ENCODE results near the gene LRRC47. TPM values are rescaled to one million over a fixed set of nuclear protein-coding genes. Genes with fewer than 3 reads are reported as not detected.

Gene LRRC47
- total RNA-seq: 10 to 100 TPM; 46.8 to 60.3 (median 54.2) TPM
- polyA plus RNA-seq: 23.3 TPM
- long read RNA-seq, donor 1, full-length matches to known transcripts: 276 of 311 reads
- long read RNA-seq, donor 1, partial matches to known transcripts: 20 of 311 reads
- long read RNA-seq, donor 1, other reads (novel, unspliced or antisense): 15 of 311 reads
- long read RNA-seq, donor 2, full-length matches to known transcripts: 134 of 145 reads
- long read RNA-seq, donor 2, partial matches to known transcripts: 5 of 145 reads
- long read RNA-seq, donor 2, other reads (novel, unspliced or antisense): 6 of 145 reads
- long read RNA-seq, donor 3, full-length matches to known transcripts: 153 of 176 reads
- long read RNA-seq, donor 3, partial matches to known transcripts: 19 of 176 reads
- long read RNA-seq, donor 3, other reads (novel, unspliced or antisense): 4 of 176 reads
- long read RNA-seq, donor 4, full-length matches to known transcripts: 132 of 148 reads
- long read RNA-seq, donor 4, partial matches to known transcripts: 9 of 148 reads
- long read RNA-seq, donor 4, other reads (novel, unspliced or antisense): 7 of 148 reads

GRCh38 chr1:3796215-3797061 lies at the start of gene LRRC47:
LRRC47 (minus strand) TSS chr1:3796498; CDS start chr1:3796476, 22 bp downstream.
- peak; percentile 99 to 100 for ATAC-seq
- peaks cover 5% of the 10 kb centered on the region for H3K4me1 ChIP-seq (ENCODE audit: control insufficient read depth, insufficient read depth, low read length)
- peak; percentile 96 to 99 (median 98) for DNase-seq
- H3K9me3 ChIP-seq (ENCODE audit: control insufficient read depth, low read length): no peaks in the 10 kb centered on the region
- peak within 1 kb of the TSS; percentile 92 for H3K4me3 ChIP-seq (ENCODE audit: low read length)
- no peaks in the 10 kb centered on the region for H3K27me3 ChIP-seq (ENCODE audit: control insufficient read depth, insufficient read depth)
- H3K27ac ChIP-seq (ENCODE audit: low read length): peak within 1 kb of the TSS; percentile 71
- whole genome bisulfite sequencing: 4% methylated on average over 59 of the region's 60 CpGs
- intact Hi-C loops (cut with DNase I): no loop called here

- DNase-seq (no peak), ATAC-seq (no peak)
- Histone ChIP-seq H3K9me3 (ENCODE audit: control insufficient read depth, low read length) (no peaks in the 10 kb centered on the region), H3K27me3 (ENCODE audit: control insufficient read depth, insufficient read depth) (no peaks in the 10 kb centered on the region), H3K27ac (ENCODE audit: low read length) (no peak overlapping the region), H3K4me3 (ENCODE audit: low read length) (no peak overlapping the region), H3K4me1 (ENCODE audit: control insufficient read depth, insufficient read depth, low read length) (no peaks in the 10 kb centered on the region)
- intact Hi-C loops (cut with DNase I): no loop called here
- 91% methylated on average over 9 of the region's 9 CpGs for WGBS
These were observed 46.6 kb upstream of the LRRC47 start for GRCh38 chr1:3842912-3843311.

GRCh38 chr1:3841491-3841890 lies 45.2 kb upstream of the LRRC47 start:
- Histone ChIP-seq H3K27me3 (ENCODE audit: control insufficient read depth, insufficient read depth) (no peaks in the 10 kb centered on the region), H3K4me1 (ENCODE audit: control insufficient read depth, insufficient read depth, low read length) (no peaks in the 10 kb centered on the region), H3K27ac (ENCODE audit: low read length) (no peak overlapping the region), H3K9me3 (ENCODE audit: control insufficient read depth, low read length) (peaks cover 2% of the 10 kb centered on the region), H3K4me3 (ENCODE audit: low read length) (no peak overlapping the region)
- intact Hi-C loops (cut with DNase I): no loop called here
- DNase-seq (no peak), ATAC-seq (no peak)
- WGBS: 94% methylated on average over 7 of the region's 7 CpGs

GRCh38 chr1:3838788-3839187 lies 42.5 kb upstream of the LRRC47 start:
- DNase-seq: no peak
- H3K4me3 ChIP-seq (ENCODE audit: low read length): no peak overlapping the region
- no peak for ATAC-seq
- WGBS: 96% methylated on average over 11 of the region's 11 CpGs
- intact Hi-C loops (cut with DNase I): no loop called here
- no peaks in the 10 kb centered on the region for H3K27me3 ChIP-seq (ENCODE audit: control insufficient read depth, insufficient read depth)
- no peaks in the 10 kb centered on the region for H3K4me1 ChIP-seq (ENCODE audit: control insufficient read depth, insufficient read depth, low read length)
- H3K9me3 ChIP-seq (ENCODE audit: control insufficient read depth, low read length): peaks cover 2% of the 10 kb centered on the region
- H3K27ac ChIP-seq (ENCODE audit: low read length): no peak overlapping the region

GRCh38 chr1:3837685-3838084 lies 41.4 kb upstream of the LRRC47 start:
- Histone ChIP-seq H3K27me3 (ENCODE audit: control insufficient read depth, insufficient read depth) (no peaks in the 10 kb centered on the region), H3K9me3 (ENCODE audit: control insufficient read depth, low read length) (peaks cover 2% of the 10 kb centered on the region), H3K4me1 (ENCODE audit: control insufficient read depth, insufficient read depth, low read length) (no peaks in the 10 kb centered on the region), H3K27ac (ENCODE audit: low read length) (no peak overlapping the region), H3K4me3 (ENCODE audit: low read length) (no peak overlapping the region)
- intact Hi-C loops (cut with DNase I): no loop called here
- ATAC-seq (no peak), DNase-seq (no peak)
- 98% methylated on average over 1 of the region's 1 CpG for WGBS

- DNase-seq: no peak
- WGBS: over 99% methylated on average over 6 of the region's 6 CpGs
- Histone ChIP-seq H3K4me1 (ENCODE audit: control insufficient read depth, insufficient read depth, low read length) (no peaks in the 10 kb centered on the region), H3K27me3 (ENCODE audit: control insufficient read depth, insufficient read depth) (no peaks in the 10 kb centered on the region), H3K9me3 (ENCODE audit: control insufficient read depth, low read length) (peaks cover 2% of the 10 kb centered on the region), H3K27ac (ENCODE audit: low read length) (no peak overlapping the region), H3K4me3 (ENCODE audit: low read length) (no peak overlapping the region)
- ATAC-seq: no peak
- intact Hi-C loops (cut with DNase I): no loop called here
These were observed 40.9 kb upstream of the LRRC47 start for GRCh38 chr1:3837200-3837599.

GRCh38 chr1:3836421-3836820 lies 40.1 kb upstream of the LRRC47 start:
- intact Hi-C loops (cut with DNase I): no loop called here
- H3K27ac ChIP-seq (ENCODE audit: low read length): no peak overlapping the region

GRCh38 chr1:3834701-3835100 lies 38.4 kb upstream of the LRRC47 start:
- 92% methylated on average over 10 of the region's 10 CpGs for WGBS
- Histone ChIP-seq H3K27ac (ENCODE audit: low read length) (no peak overlapping the region), H3K27me3 (ENCODE audit: control insufficient read depth, insufficient read depth) (no peaks in the 10 kb centered on the region), H3K9me3 (ENCODE audit: control insufficient read depth, low read length) (peaks cover 2% of the 10 kb centered on the region), H3K4me3 (ENCODE audit: low read length) (no peak overlapping the region), H3K4me1 (ENCODE audit: control insufficient read depth, insufficient read depth, low read length) (no peaks in the 10 kb centered on the region)
- intact Hi-C loops (cut with DNase I): no loop called here
- ATAC-seq (no peak), DNase-seq (no peak)

More at GRCh38 chr1:3836421-3836820, 40.1 kb upstream of the LRRC47 start:
- Histone ChIP-seq H3K27me3 (ENCODE audit: control insufficient read depth, insufficient read depth) (no peaks in the 10 kb centered on the region), H3K9me3 (ENCODE audit: control insufficient read depth, low read length) (peaks cover 2% of the 10 kb centered on the region), H3K4me3 (ENCODE audit: low read length) (no peak overlapping the region), H3K4me1 (ENCODE audit: control insufficient read depth, insufficient read depth, low read length) (no peaks in the 10 kb centered on the region)
- DNase-seq: no peak
- 95% methylated on average over 11 of the region's 11 CpGs for WGBS
- no peak for ATAC-seq

- H3K27me3 ChIP-seq (ENCODE audit: control insufficient read depth, insufficient read depth): no peaks in the 10 kb centered on the region
- ATAC-seq: no peak
- H3K4me1 ChIP-seq (ENCODE audit: control insufficient read depth, insufficient read depth, low read length): no peaks in the 10 kb centered on the region
- no peak overlapping the region for H3K27ac ChIP-seq (ENCODE audit: low read length)
- intact Hi-C loops (cut with DNase I): no loop called here
- H3K9me3 ChIP-seq (ENCODE audit: control insufficient read depth, low read length): no peaks in the 10 kb centered on the region
- 78% methylated on average over 6 of the region's 6 CpGs for WGBS
- no peak for DNase-seq
- no peak overlapping the region for H3K4me3 ChIP-seq (ENCODE audit: low read length)
These were observed 35.4 kb upstream of the LRRC47 start for GRCh38 chr1:3831689-3832088.

GRCh38 chr1:3828391-3828790 lies 32.1 kb upstream of the LRRC47 start:
- H3K9me3 ChIP-seq (ENCODE audit: control insufficient read depth, low read length): no peaks in the 10 kb centered on the region
- no peak for ATAC-seq
- H3K4me3 ChIP-seq (ENCODE audit: low read length): no peak overlapping the region
- no peak overlapping the region for H3K27ac ChIP-seq (ENCODE audit: low read length)
- no peak for DNase-seq
- WGBS: 93% methylated on average over 8 of the region's 8 CpGs
- no peaks in the 10 kb centered on the region for H3K27me3 ChIP-seq (ENCODE audit: control insufficient read depth, insufficient read depth)
- H3K4me1 ChIP-seq (ENCODE audit: control insufficient read depth, insufficient read depth, low read length): no peaks in the 10 kb centered on the region
- intact Hi-C loops (cut with DNase I): no loop called here

GRCh38 chr1:3827813-3828307 lies 31.6 kb upstream of the LRRC47 start:
- DNase-seq: no peak
- no peaks in the 10 kb centered on the region for H3K4me1 ChIP-seq (ENCODE audit: control insufficient read depth, insufficient read depth, low read length)
- H3K9me3 ChIP-seq (ENCODE audit: control insufficient read depth, low read length): no peaks in the 10 kb centered on the region
- intact Hi-C loops (cut with DNase I): no loop called here
- WGBS: 88% methylated on average over 14 of the region's 14 CpGs
- no peak overlapping the region for H3K27ac ChIP-seq (ENCODE audit: low read length)
- H3K4me3 ChIP-seq (ENCODE audit: low read length): no peak overlapping the region
- ATAC-seq: peak in 1 of 2 donors; percentile 44
- H3K27me3 ChIP-seq (ENCODE audit: control insufficient read depth, insufficient read depth): no peaks in the 10 kb centered on the region

Data from right cardiac atrium (tissue), 5 donors.